Measurements from ENCODE around the gene DKK3.

DKK3 gene

DNA sequence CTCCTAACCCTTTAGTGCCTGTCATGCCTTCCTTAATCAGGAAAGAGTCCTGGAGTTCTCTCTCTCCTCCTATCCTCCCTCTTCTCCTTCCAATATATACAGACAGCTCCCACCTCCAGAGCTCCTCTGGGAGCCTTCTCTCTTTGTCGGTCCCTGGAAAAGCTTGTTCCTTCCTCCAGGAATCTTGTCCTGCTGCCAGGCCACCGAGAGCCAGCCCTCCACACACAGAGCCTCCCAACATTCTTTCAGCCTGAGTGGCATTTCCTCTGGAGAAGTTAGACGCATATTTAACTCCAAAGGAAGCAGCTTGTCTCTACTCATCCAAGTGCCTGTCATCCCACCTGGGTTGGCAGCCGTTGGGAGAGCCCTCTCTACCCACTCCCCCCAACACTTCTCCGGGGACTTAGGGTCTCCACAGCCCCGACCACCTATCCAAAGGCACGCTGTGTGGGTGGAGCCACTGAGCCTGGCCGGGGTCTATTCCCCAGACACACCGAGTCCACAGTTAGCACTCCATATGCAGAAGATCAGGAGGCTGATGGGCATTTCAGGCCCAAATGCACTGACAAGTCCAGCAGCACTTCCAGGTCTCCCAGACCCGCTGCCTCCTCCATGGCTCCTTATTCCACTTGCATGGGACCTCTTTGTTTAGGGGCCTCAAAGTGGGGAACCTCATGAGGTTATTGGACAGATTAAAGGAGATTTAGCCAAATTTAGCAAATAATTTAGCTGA is 31.1 kb downstream of the DKK3 start:
- TF ChIP-seq, protein P1, sequence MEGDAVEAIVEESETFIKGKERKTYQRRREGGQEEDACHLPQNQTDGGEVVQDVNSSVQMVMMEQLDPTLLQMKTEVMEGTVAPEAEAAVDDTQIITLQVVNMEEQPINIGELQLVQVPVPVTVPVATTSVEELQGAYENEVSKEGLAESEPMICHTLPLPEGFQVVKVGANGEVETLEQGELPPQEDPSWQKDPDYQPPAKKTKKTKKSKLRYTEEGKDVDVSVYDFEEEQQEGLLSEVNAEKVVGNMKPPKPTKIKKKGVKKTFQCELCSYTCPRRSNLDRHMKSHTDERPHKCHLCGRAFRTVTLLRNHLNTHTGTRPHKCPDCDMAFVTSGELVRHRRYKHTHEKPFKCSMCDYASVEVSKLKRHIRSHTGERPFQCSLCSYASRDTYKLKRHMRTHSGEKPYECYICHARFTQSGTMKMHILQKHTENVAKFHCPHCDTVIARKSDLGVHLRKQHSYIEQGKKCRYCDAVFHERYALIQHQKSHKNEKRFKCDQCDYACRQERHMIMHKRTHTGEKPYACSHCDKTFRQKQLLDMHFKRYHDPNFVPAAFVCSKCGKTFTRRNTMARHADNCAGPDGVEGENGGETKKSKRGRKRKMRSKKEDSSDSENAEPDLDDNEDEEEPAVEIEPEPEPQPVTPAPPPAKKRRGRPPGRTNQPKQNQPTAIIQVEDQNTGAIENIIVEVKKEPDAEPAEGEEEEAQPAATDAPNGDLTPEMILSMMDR (IDR thresholded peaks at IDR 0.05; ENCODE audit: borderline replicate concordance, control extremely low read depth, extremely low read depth, insufficient read depth, missing control alignments), result no peak

DNA sequence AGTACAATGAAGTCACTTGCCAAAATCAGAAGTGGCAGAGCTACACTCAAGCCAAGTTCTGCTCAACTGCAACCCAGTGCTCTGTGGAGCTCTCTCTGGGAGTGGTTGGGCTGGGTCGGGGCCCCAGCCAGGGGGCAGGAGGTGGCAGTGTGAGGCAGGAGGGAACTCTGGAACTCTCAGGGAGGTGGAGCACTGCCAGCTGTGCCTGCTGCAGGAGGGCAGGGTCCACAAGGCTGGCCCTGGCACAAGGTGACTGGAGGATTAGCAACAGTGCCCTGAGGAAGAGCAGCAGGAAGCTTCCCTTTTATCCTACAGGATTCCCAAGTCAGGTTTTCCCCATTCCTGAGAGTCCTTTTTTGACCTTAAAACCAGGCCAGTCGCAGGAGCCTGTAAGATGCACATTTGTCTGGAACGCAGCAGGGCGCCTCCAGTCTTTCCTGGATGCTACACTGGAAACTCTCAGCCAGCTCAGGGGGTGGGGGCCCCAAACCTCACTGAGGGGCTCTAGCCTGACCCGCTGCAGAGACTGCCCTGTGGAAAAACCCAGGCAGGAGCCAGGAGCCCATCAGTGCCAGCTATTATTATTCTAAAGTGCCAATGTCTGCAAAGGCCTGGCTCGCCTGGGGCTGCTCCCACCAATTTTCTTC is 31.8 kb downstream of the DKK3 start:
- TF ChIP-seq, protein P1 (IDR thresholded peaks at IDR 0.05; ENCODE audit: borderline replicate concordance, control extremely low read depth, extremely low read depth, insufficient read depth, missing control alignments), result no peak
- in situ Hi-C loops (cut with MboI; ENCODE audit: low sequenced_read_pairs, unreplicated experiment), result no loop called here
- DNase-seq (ENCODE audit: low spot score), result no peak

More for the DNA sequence above, 31.1 kb downstream of the DKK3 start:
- in situ Hi-C loops (cut with MboI; ENCODE audit: low sequenced_read_pairs, unreplicated experiment), result no loop called here
- DNase-seq (ENCODE audit: low spot score), result no peak

DNA sequence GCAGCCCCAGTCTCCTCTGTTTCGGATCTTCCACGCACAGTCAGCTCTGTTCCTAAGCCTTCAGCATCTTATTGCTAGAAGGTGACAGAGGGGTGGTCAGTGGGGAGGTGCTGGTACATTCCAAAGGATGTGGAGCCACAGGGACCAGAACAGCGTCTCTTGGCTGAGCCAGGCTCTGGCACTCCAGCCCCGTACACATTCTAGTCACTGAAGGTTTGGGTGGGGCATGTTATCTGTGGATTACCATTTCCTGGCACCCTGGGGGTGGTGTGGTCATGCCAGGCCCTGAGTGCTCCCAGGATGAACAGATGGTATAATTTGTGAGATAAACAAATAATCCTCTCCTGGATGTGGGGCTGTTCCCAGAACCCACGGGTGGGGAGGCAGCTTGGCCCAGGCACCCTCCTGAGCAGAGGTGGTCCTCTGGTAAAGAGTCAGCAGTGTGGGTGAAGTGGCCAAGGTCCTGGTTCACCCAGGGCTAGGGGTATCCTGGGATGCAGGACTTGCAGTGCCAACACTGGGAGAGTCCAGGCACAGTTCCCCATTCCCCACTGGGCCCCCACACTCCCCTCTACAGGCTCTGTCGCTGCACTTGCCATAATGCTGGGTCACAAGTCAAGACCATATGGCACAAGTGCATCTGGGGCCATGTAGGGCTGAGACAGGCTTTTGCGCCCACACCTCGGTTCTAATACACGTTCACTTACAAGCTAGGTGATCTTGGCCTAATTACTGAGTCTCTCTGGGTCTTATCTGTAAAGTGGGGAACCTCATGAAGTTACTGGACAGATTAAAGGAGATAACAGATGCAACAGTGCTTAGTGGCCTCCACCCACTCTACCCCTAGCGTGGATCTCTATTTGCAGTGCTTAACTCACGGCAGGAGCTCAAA is 33.0 kb downstream of the DKK3 start:
- DNase-seq (ENCODE audit: low spot score), result no peak
- in situ Hi-C loops (cut with MboI; ENCODE audit: low sequenced_read_pairs, unreplicated experiment), result no loop called here
- TF ChIP-seq, protein P1 (IDR thresholded peaks at IDR 0.05; ENCODE audit: borderline replicate concordance, control extremely low read depth, extremely low read depth, insufficient read depth, missing control alignments), result no peak

DNA sequence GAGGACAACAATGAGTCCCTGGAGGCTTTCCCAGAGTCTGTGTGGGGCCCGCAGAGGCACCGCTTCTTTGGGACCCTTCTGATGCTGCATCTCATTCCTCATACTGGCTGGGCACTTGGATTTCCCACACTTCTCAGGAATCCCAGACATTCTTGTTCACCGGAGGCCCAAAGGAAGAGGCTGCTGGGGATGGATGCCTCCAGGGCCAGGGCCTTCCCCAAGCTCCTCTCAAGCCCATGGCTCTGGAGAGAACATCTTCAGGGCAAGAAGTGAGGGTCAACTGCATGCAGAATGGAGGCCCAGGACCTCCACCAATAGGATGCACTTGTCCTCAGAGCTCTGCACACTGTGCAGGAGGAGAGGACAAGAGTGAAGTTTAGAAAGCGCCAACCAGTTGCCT is 34.6 kb downstream of the DKK3 start:
- DNase-seq (ENCODE audit: low spot score), result no peak
- TF ChIP-seq, protein P1 (IDR thresholded peaks at IDR 0.05; ENCODE audit: borderline replicate concordance, control extremely low read depth, extremely low read depth, insufficient read depth, missing control alignments), result no peak
- in situ Hi-C loops (cut with MboI; ENCODE audit: low sequenced_read_pairs, unreplicated experiment), result no loop called here

DNA sequence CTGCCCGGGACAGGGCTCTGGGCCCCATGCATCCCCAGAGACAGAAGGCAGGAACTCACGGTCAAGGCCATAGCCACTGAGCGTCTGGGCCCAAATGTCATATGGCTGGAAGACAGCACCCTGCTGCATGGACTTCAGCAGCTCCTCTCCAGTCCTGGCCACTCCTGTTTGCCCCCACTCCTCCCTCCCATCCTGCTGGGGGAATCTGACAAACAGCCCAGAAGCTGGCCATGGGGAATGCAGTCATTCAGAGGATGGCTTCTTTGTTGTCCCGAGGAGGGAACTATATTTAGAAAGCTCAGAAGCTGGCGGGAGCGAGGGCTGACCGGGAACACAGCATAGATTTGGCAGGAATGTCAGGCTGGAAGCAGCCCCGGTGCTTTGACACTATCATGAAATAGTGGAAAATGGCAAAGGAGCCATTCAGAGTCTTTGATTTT is 35.0 kb downstream of the DKK3 start:
- in situ Hi-C loops (cut with MboI; ENCODE audit: low sequenced_read_pairs, unreplicated experiment), result no loop called here
- TF ChIP-seq, protein P1 (IDR thresholded peaks at IDR 0.05; ENCODE audit: borderline replicate concordance, control extremely low read depth, extremely low read depth, insufficient read depth, missing control alignments), result no peak

DNA sequence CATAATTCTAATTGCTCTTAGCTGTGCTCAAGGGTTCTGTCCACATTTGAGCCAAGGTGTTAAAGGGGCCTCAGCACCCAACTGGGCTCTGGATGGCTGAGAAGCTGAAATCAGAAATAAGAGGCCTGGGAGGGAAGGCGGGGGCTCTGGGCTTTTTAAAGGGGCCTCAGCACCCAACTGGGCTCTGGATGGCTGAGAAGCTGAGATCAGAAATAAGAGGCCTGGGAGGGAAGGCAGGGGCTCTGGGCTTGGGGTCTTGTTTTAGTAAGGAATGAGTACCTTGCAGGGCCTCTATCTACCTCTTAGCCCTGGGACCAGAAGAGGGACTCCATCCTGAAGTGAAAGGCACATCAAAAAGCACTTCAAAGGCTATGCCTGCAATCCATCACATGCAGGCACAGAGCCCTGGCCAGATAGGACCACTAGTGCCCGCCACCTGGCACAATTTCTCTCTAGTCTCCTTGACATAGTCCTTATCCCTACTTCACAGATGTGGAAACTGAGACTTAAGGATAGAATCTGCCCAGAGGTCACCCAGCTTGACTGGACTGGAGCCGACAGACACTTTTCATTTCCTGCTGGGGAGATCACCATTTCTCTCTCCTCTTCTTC is 35.6 kb downstream of the DKK3 start:
- TF ChIP-seq, protein P1 (IDR thresholded peaks at IDR 0.05; ENCODE audit: borderline replicate concordance, control extremely low read depth, extremely low read depth, insufficient read depth, missing control alignments), result no peak
- in situ Hi-C loops (cut with MboI; ENCODE audit: low sequenced_read_pairs, unreplicated experiment), result no loop called here
- no peak for DNase-seq (ENCODE audit: low spot score)

More for the DNA sequence above, 35.0 kb downstream of the DKK3 start:
- no peak for DNase-seq (ENCODE audit: low spot score)

All from GM13976 (cell line).